ENCODE data around the gene VTI1A. TPM values are rescaled to one million over a fixed set of nuclear protein-coding genes. Genes with fewer than 3 reads are reported as not detected.
A peak's percentile ranks its signal among the peaks of the same experiment; 100 is the strongest.

VTI1A gene
- total and polyA plus RNA-seq, 9 of the 15 experiments (the other 6 are each of a cell fraction or from before 2014, with no cell fraction given) = 9.3 to 21.4 (median 16.0) TPM

- H3K4me1 ChIP-seq (replicated peaks in 1 of 2; ENCODE audit: control insufficient read depth in 2 of 2, insufficient read depth in 2 of 2, low read length in 2 of 2) = peaks cover 0 to 9% of the 10 kb centered on the region in 2 experiments; a peak in 3 of 5 replicates
- ATAC-seq (no peak), DNase-seq (ENCODE audit: extremely low read depth in 1 of 4, low spot score in 3 of 4) (no peak), FAIRE-seq (no peak)
- H3K9me1 ChIP-seq (ENCODE audit: control insufficient read depth, insufficient read depth, low read length) = no peaks in the 10 kb centered on the region
- WGBS (ENCODE audit: insufficient coverage, low coverage, missing lambda C conversion rate) = 63% methylated on average over 3 of the region's 3 CpGs
- no peaks in the 10 kb centered on the region for H3K27me3 ChIP-seq (ENCODE audit: control insufficient read depth in 2 of 2, insufficient read depth in 2 of 2, low read length in 2 of 2)
- ChIA-PET POLR2A (no interaction called here), CTCF (ENCODE audit: low intra/inter-chr PET ratio) (no interaction called here)
- no peaks in the 10 kb centered on the region for H3K36me3 ChIP-seq (ENCODE audit: control insufficient read depth, insufficient read depth, low read length)
- H3K79me2 ChIP-seq (ENCODE audit: control insufficient read depth, insufficient read depth, low read length) = no peaks in the 10 kb centered on the region
- intact Hi-C loops (cut with micrococcal nuclease) (no loop called here), in situ Hi-C loops (cut with MboI) (no loop called here)
- peak; percentile 46 for TF ChIP-seq RBM25 (IDR thresholded peaks at IDR 0.05; ENCODE audit: low read depth, low read length, severe bottlenecking)
- no peak for TF ChIP-seq KLF16 (IDR thresholded peaks at IDR 0.05)
- no peak overlapping the region for H3K4me2 ChIP-seq (ENCODE audit: insufficient read depth, low read length)
- H3K4me3 ChIP-seq = no peak overlapping the region
- no TSS peak for BruUV-seq (replicated peaks)
- H3K9ac ChIP-seq (ENCODE audit: insufficient read depth in 1 of 2, low read depth in 2 of 2, low read length in 2 of 2) = no peak overlapping the region
- no peaks in the 10 kb centered on the region for H3K9me3 ChIP-seq (replicated peaks; ENCODE audit: control insufficient read depth, insufficient read depth, low read depth, low read length)
- no peak overlapping the region for H2AFZ ChIP-seq (ENCODE audit: low read depth, low read length)
- no peak overlapping the region for H3K27ac ChIP-seq (ENCODE audit: extremely low read depth, low read depth, low read length)
- H4K20me1 ChIP-seq (replicated peaks; ENCODE audit: control insufficient read depth, insufficient read depth, low read length) = no peaks in the 10 kb centered on the region
Observed at GRCh38 chr10:112497347-112497950, 50.4 kb downstream of the VTI1A start.

- in situ Hi-C loops (cut with MboI) (no loop called here), intact Hi-C loops (cut with micrococcal nuclease) (no loop called here)
- no peak overlapping the region for H3K27ac ChIP-seq (ENCODE audit: extremely low read depth, low read depth, low read length)
- WGBS (ENCODE audit: insufficient coverage, low coverage, missing lambda C conversion rate) = 0% methylated on average over 1 of the region's 1 CpG
- H3K9me1 ChIP-seq (ENCODE audit: control insufficient read depth, insufficient read depth, low read length) = no peaks in the 10 kb centered on the region
- no peak overlapping the region for H3K9ac ChIP-seq (ENCODE audit: insufficient read depth in 1 of 2, low read depth in 2 of 2, low read length in 2 of 2)
- ChIA-PET POLR2A (no interaction called here), CTCF (ENCODE audit: low intra/inter-chr PET ratio) (no interaction called here)
- no peak overlapping the region for H2AFZ ChIP-seq (ENCODE audit: low read depth, low read length)
- peak; percentile 26; the same call in 1 of the 3 replicates for ATAC-seq
- no peaks in the 10 kb centered on the region for H3K27me3 ChIP-seq (ENCODE audit: control insufficient read depth in 2 of 2, insufficient read depth in 2 of 2, low read length in 2 of 2)
- peaks cover 0 to 9% of the 10 kb centered on the region in 2 experiments; a peak in 3 of 5 replicates for H3K4me1 ChIP-seq (replicated peaks in 1 of 2; ENCODE audit: control insufficient read depth in 2 of 2, insufficient read depth in 2 of 2, low read length in 2 of 2)
- no peaks in the 10 kb centered on the region for H3K36me3 ChIP-seq (ENCODE audit: control insufficient read depth, insufficient read depth, low read length)
- no peak overlapping the region for H3K4me2 ChIP-seq (ENCODE audit: insufficient read depth, low read length)
- H3K9me3 ChIP-seq (replicated peaks; ENCODE audit: control insufficient read depth, insufficient read depth, low read depth, low read length) = no peaks in the 10 kb centered on the region
- peak in 2 of 4 experiments; percentile 30 to 32 for DNase-seq (ENCODE audit: extremely low read depth in 1 of 4, low spot score in 3 of 4)
- H4K20me1 ChIP-seq (replicated peaks; ENCODE audit: control insufficient read depth, insufficient read depth, low read length) = no peaks in the 10 kb centered on the region
- BruUV-seq (replicated peaks) = no TSS peak
- H3K79me2 ChIP-seq (ENCODE audit: control insufficient read depth, insufficient read depth, low read length) = no peaks in the 10 kb centered on the region
- H3K4me3 ChIP-seq = no peak overlapping the region
- no peak for FAIRE-seq
- TF ChIP-seq ZNF77 (CRISPR knock-in tag; IDR thresholded peaks at IDR 0.05) = no peak
- TF ChIP-seq ARID2 (IDR thresholded peaks at IDR 0.05) = no peak
- peak; percentile 96 for TF ChIP-seq PKNOX1 (IDR thresholded peaks at IDR 0.05)
- 0 out of 2 replicates have a peak, but pooled peaks have one; percentile 34 for TF ChIP-seq RAD51 (IDR thresholded peaks at IDR 0.05; ENCODE audit: borderline replicate concordance, low read depth)
- TF ChIP-seq HNRNPH1 (optimal IDR thresholded peaks at IDR 0.05; ENCODE audit: low read depth, low read length) = no peak
- no peak for TF ChIP-seq CREB3 (tag; conservative IDR thresholded peaks at IDR 0.05; ENCODE audit: low read depth)
- peak; percentile 72 for TF ChIP-seq PBX2 (CRISPR knock-in tag; IDR thresholded peaks at IDR 0.05; ENCODE audit: low read depth)
- peak; percentile 95 for TF ChIP-seq PBX2 (tag; conservative IDR thresholded peaks at IDR 0.05; ENCODE audit: low read depth)
- TF ChIP-seq ARID1B (IDR thresholded peaks at IDR 0.05) = 0 out of 2 replicates have a peak, but pooled peaks have one; percentile 8
- TF ChIP-seq MEIS2 (IDR thresholded peaks at IDR 0.05; ENCODE audit: partially characterized antibody) = peak; percentile 96
Observed at GRCh38 chr10:112498806-112499205, 51.8 kb downstream of the VTI1A start.

Measured in K562 (cell line).